Caco-2 (cell line): ENCODE results near the gene GTPBP3. TPM values are rescaled to one million over a fixed set of nuclear protein-coding genes. Genes with fewer than 3 reads are reported as not detected.

Source experiments
- BruUV-seq: library from RNA; stranded (reverse); fragments of 400-500 nt; replicated peaks from 2 replicates; lab custom pipeline; 2021; lab: Mats Ljungman, UMichigan
- CTCF ChIA-PET: fragments of 300-600 bp; sonication (Branson Sonifier 250); formaldehyde crosslinking; loops from one replicate; lab custom pipeline; 2022; ENCODE audit warnings: antibody characterized with exemption; lab: Charles Lee
- POLR2A ChIA-PET: fragments of 300-600 bp; sonication (Branson Sonifier 250); formaldehyde crosslinking; loops from one replicate; lab custom pipeline; 2022; ENCODE audit warnings: antibody characterized with exemption; lab: Charles Lee
- DNase-seq, 2 experiments: peaks; one replicate each; pipeline versions ENCODE4 v3.0.0 to v3.0.0-alpha.2; 2020 to 2022
- H3K27me3 ChIP-seq: replicated peaks from 2 replicates; pipeline ENCODE4 v1.6.0; 2011; ENCODE audit warnings: low read length; ENCODE audit not compliant: control insufficient read depth, insufficient read depth
- H3K36me3 ChIP-seq: 2 replicates; pipeline ENCODE4 v1.5.1; 2011; ENCODE audit warnings: low read length; ENCODE audit not compliant: control insufficient read depth, insufficient read depth
- H3K4me1 ChIP-seq: fragments of 250-450 bp; sonication (Bioruptor Pico); 2 replicates; pipeline ENCODE4 v1.5.1; 2020; ENCODE audit warnings: mild to moderate bottlenecking
- H3K4me3 ChIP-seq: 2 replicates; pipeline ENCODE4 v1.5.1; 2011; ENCODE audit warnings: low read depth, mild to moderate bottlenecking, control low read depth, low read length
- H3K9me3 ChIP-seq: fragments of 250-450 bp; sonication (Bioruptor Pico); 2 replicates; pipeline ENCODE4 v1.5.1; 2020; ENCODE audit warnings: mild to moderate bottlenecking, moderate library complexity
- H3K27ac Mint-ChIP-seq: one replicate; pipeline ENCODE4 v1.8.0; 2022; ENCODE audit warnings: mixed read lengths; ENCODE audit not compliant: unreplicated experiment
- H3K27me3 Mint-ChIP-seq: one replicate; pipeline ENCODE4 v1.8.0; 2022; ENCODE audit warnings: mixed read lengths; ENCODE audit not compliant: insufficient read depth, unreplicated experiment
- H3K36me3 Mint-ChIP-seq: one replicate; pipeline ENCODE4 v1.8.0; 2022; ENCODE audit warnings: mild to moderate bottlenecking, mixed read lengths; ENCODE audit not compliant: insufficient read depth, unreplicated experiment
- H3K4me1 Mint-ChIP-seq: one replicate; pipeline ENCODE4 v1.8.0; 2022; ENCODE audit warnings: low read depth, mixed read lengths; ENCODE audit not compliant: unreplicated experiment
- H3K4me3 Mint-ChIP-seq: one replicate; pipeline ENCODE4 v1.8.0; 2022; ENCODE audit warnings: mild to moderate bottlenecking, moderate library complexity, mixed read lengths; ENCODE audit not compliant: unreplicated experiment
- H3K9me3 Mint-ChIP-seq: one replicate; pipeline ENCODE4 v1.8.0; 2022; ENCODE audit warnings: mixed read lengths; ENCODE audit not compliant: unreplicated experiment
- CTCF ChIP-seq, 2 experiments: fragments of 200-600 bp in 1 of 2; IDR thresholded peaks; 1 replicate in 1 of 2; 2 replicates in 1 of 2; pipeline versions ENCODE4 v1.5.1 to v1.8.0; 2011 to 2022; ENCODE audit warnings: antibody characterized with exemption in 1 of 2, control low read depth in 1 of 2, inconsistent platforms in 1 of 2, low read depth in 1 of 2, low read length in 1 of 2, mild to moderate bottlenecking in 1 of 2, moderate library complexity in 1 of 2; ENCODE audit not compliant: insufficient read depth in 1 of 2, severe bottlenecking in 1 of 2, unreplicated experiment in 1 of 2
- intact Hi-C: fragments of 100-400 bp; cut with micrococcal nuclease; formaldehyde crosslinking; loops from one replicate; pipeline ENCODE4 v1.10.0; 2022; ENCODE audit not compliant: unreplicated experiment
- total RNA-seq: library from RNA; stranded (reverse); gene quantifications from 2 replicates; pipeline ENCODE4 v1.2.3, GENCODE V29; 2022

The GTPBP3 gene
- total RNA-seq, 1 experiment from 2014 or later = 50.7 TPM

- BruUV-seq = no TSS peak
- intact Hi-C loops = no loop called here
- Mint-ChIP-seq H3K9me3 (no peaks in the 10 kb centered on the region), H3K27me3 (no peaks in the 10 kb centered on the region), H3K36me3 (peaks cover 31% of the 10 kb centered on the region), H3K4me3 (peak within 1 kb of the TSS; percentile 69), H3K4me1 (peaks cover 8% of the 10 kb centered on the region), H3K27ac (peak within 1 kb of the TSS; percentile 25)
- ChIA-PET CTCF (interaction anchor here (1.3 to 1.8 kb wide), 2 partner anchors 10 to 100 kb away, joined by 3 to 6 read pairs; no protein-coding TSS in a partner anchor), POLR2A (no interaction called here)
- Histone ChIP-seq H3K4me1 (peaks cover 16% of the 10 kb centered on the region), H3K4me3 (peak within 1 kb of the TSS; percentile 73), H3K27me3 (no peaks in the 10 kb centered on the region), H3K9me3 (peaks cover under 1% of the 10 kb centered on the region; the same call in 1 of the 2 replicates), H3K36me3 (0 out of 2 replicates have a peak, but pooled peaks cover 1% of the 10 kb centered on the region)
- TF ChIP-seq CTCF (IDR thresholded peaks at IDR 0.05; ENCODE audit: insufficient read depth in 1 of 2, low read depth in 1 of 2, low read length in 1 of 2, severe bottlenecking in 1 of 2, unreplicated experiment in 1 of 2) = peak; percentile 49 to 58
- peak; percentile 96 to 97 for DNase-seq
Observed at GRCh38 chr19:17303167-17303939, 34.0 kb upstream of the GTPBP3 start, which contains the start of gene ABHD8. TSS of gene ABHD8 (minus strand) at chr19:17303425. CDS start at chr19:17301616, 1,809 bp downstream.

- H3K4me3 Mint-ChIP-seq = peak overlapping the region; percentile 69
- Histone ChIP-seq H3K27me3 (no peaks in the 10 kb centered on the region), H3K9me3 (no peaks in the 10 kb centered on the region), H3K4me3 (no peak overlapping the region), H3K36me3 (no peaks in the 10 kb centered on the region), H3K4me1 (peaks cover 16% of the 10 kb centered on the region)
- CTCF ChIA-PET = interaction anchor here (1.3 to 1.8 kb wide), 2 partner anchors 11 to 100 kb away, joined by 3 to 6 read pairs; no protein-coding TSS in a partner anchor
- H3K36me3 Mint-ChIP-seq = peaks cover 33% of the 10 kb centered on the region
- no TSS peak for BruUV-seq
- H3K4me1 Mint-ChIP-seq = peaks cover 8% of the 10 kb centered on the region
- H3K9me3 Mint-ChIP-seq = no peaks in the 10 kb centered on the region
- intact Hi-C loops = no loop called here
- H3K27ac Mint-ChIP-seq = no peak overlapping the region
- no peak for DNase-seq
- POLR2A ChIA-PET = no interaction called here
- TF ChIP-seq CTCF (IDR thresholded peaks at IDR 0.05; ENCODE audit: insufficient read depth in 1 of 2, low read depth in 1 of 2, low read length in 1 of 2, severe bottlenecking in 1 of 2, unreplicated experiment in 1 of 2) = no peak
- no peaks in the 10 kb centered on the region for H3K27me3 Mint-ChIP-seq
Observed at GRCh38 chr19:17303940-17304267, 33.4 kb upstream of the GTPBP3 start.

- TF ChIP-seq CTCF (IDR thresholded peaks at IDR 0.05; ENCODE audit: insufficient read depth in 1 of 2, low read depth in 1 of 2, low read length in 1 of 2, severe bottlenecking in 1 of 2, unreplicated experiment in 1 of 2) = no peak
- DNase-seq = no peak
- BruUV-seq = no TSS peak
- Histone ChIP-seq H3K9me3 (no peaks in the 10 kb centered on the region), H3K4me1 (peaks cover 16% of the 10 kb centered on the region), H3K4me3 (no peak overlapping the region), H3K36me3 (no peaks in the 10 kb centered on the region), H3K27me3 (no peaks in the 10 kb centered on the region)
- ChIA-PET POLR2A (interaction anchor here (0.6 to 1.3 kb wide), 3 partner anchors 12 to 89 kb away, joined by 4 to 12 read pairs (median 5); partner anchors contain the start of gene USE1), CTCF (interaction anchor here (0.6 to 2.8 kb wide), 15 partner anchors 9 to 1194 kb away, joined by 3 to 44 read pairs (median 6); partner anchors contain the start of gene BABAM1)
- no peaks in the 10 kb centered on the region for H3K9me3 Mint-ChIP-seq
- peaks cover 8% of the 10 kb centered on the region for H3K4me1 Mint-ChIP-seq
- H3K27ac Mint-ChIP-seq = no peak overlapping the region
- H3K36me3 Mint-ChIP-seq = peaks cover 40% of the 10 kb centered on the region
- H3K27me3 Mint-ChIP-seq = no peaks in the 10 kb centered on the region
- intact Hi-C loops = loop anchor here (1.0 kb wide), 1 partner anchor 12 kb away; no protein-coding TSS in a partner anchor
- peak overlapping the region; percentile 78 for H3K4me3 Mint-ChIP-seq
Observed at GRCh38 chr19:17304386-17305215, 32.8 kb upstream of the GTPBP3 start.
